ENCODE measurements around the gene COL4A1. TPM values are rescaled to one million over a fixed set of nuclear protein-coding genes. Genes with fewer than 3 reads are reported as not detected.

Gene COL4A1
- total RNA-seq, 2 experiments from 2014 or later: not detected

GRCh38 chr13:110280231-110280813 lies 26.6 kb downstream of the COL4A1 start:
- POLR2A ChIA-PET: no interaction called here
- CTCF ChIA-PET: no interaction called here

- CTCF ChIA-PET: no interaction called here
- POLR2A ChIA-PET: no interaction called here
Observed at GRCh38 chr13:110279684-110280083, 27.3 kb downstream of the COL4A1 start.

- POLR2A ChIA-PET: no interaction called here
- CTCF ChIA-PET: no interaction called here
Observed at GRCh38 chr13:110278859-110279258, 28.1 kb downstream of the COL4A1 start.

- POLR2A ChIA-PET: no interaction called here
- CTCF ChIA-PET: no interaction called here
Observed at GRCh38 chr13:110277357-110277975, 29.5 kb downstream of the COL4A1 start.

- ChIA-PET POLR2A (no interaction called here), CTCF (no interaction called here)
Observed at GRCh38 chr13:110276553-110276950, 30.4 kb downstream of the COL4A1 start.

GRCh38 chr13:110275931-110276552 lies 30.9 kb downstream of the COL4A1 start:
- ChIA-PET CTCF (no interaction called here), POLR2A (no interaction called here)

GRCh38 chr13:110274687-110275086 lies 32.3 kb downstream of the COL4A1 start:
- POLR2A ChIA-PET: no interaction called here

GRCh38 chr13:110273254-110273653 lies 33.7 kb downstream of the COL4A1 start:
- POLR2A ChIA-PET: no interaction called here
- CTCF ChIA-PET: no interaction called here

More at GRCh38 chr13:110274687-110275086, 32.3 kb downstream of the COL4A1 start:
- CTCF ChIA-PET: no interaction called here

GRCh38 chr13:110272651-110273050 lies 34.3 kb downstream of the COL4A1 start:
- CTCF ChIA-PET: no interaction called here

GRCh38 chr13:110272227-110272626 lies 34.7 kb downstream of the COL4A1 start:
- ChIA-PET CTCF (no interaction called here), POLR2A (no interaction called here)

More at GRCh38 chr13:110272651-110273050, 34.3 kb downstream of the COL4A1 start:
- POLR2A ChIA-PET: no interaction called here

- ChIA-PET CTCF (no interaction called here), POLR2A (no interaction called here)
Observed at GRCh38 chr13:110271313-110271712, 35.6 kb downstream of the COL4A1 start.

- CTCF ChIA-PET: no interaction called here
Observed at GRCh38 chr13:110270507-110270906, 36.5 kb downstream of the COL4A1 start.

GRCh38 chr13:110269509-110270185 lies 37.3 kb downstream of the COL4A1 start:
- ChIA-PET CTCF (no interaction called here), POLR2A (no interaction called here)

More at GRCh38 chr13:110270507-110270906, 36.5 kb downstream of the COL4A1 start:
- POLR2A ChIA-PET: no interaction called here

GRCh38 chr13:110268576-110269185 lies 38.3 kb downstream of the COL4A1 start:
- CTCF ChIA-PET: no interaction called here
- POLR2A ChIA-PET: no interaction called here

GRCh38 chr13:110268061-110268460 lies 38.9 kb downstream of the COL4A1 start:
- ChIA-PET POLR2A (no interaction called here), CTCF (no interaction called here)

GRCh38 chr13:110266983-110267382 lies 40.0 kb downstream of the COL4A1 start:
- ChIA-PET POLR2A (no interaction called here), CTCF (no interaction called here)

- ChIA-PET POLR2A (no interaction called here), CTCF (no interaction called here)
Observed at GRCh38 chr13:110266431-110266809, 40.5 kb downstream of the COL4A1 start.

- ChIA-PET POLR2A (no interaction called here), CTCF (no interaction called here)
Observed at GRCh38 chr13:110265682-110266430, 41.1 kb downstream of the COL4A1 start.

- ChIA-PET CTCF (no interaction called here), POLR2A (no interaction called here)
Observed at GRCh38 chr13:110265341-110265681, 41.6 kb downstream of the COL4A1 start.

- POLR2A ChIA-PET: no interaction called here
Observed at GRCh38 chr13:110264685-110265275, 42.2 kb downstream of the COL4A1 start.

More at GRCh38 chr13:110264685-110265275, 42.2 kb downstream of the COL4A1 start:
- CTCF ChIA-PET: no interaction called here
